HepG2 (cell line): ENCODE measurements around the gene C1orf116. TPM values are rescaled to one million over a fixed set of nuclear protein-coding genes. Genes with fewer than 3 reads are reported as not detected.

Source experiments
- ATAC-seq: fragments of 200-7000 bp; cut with Tn5 transposase; 3 replicates; pipeline ENCODE4 v1.9.1; 2020; ENCODE audit warnings: mild to moderate bottlenecking, moderate library complexity
- BruUV-seq: library from RNA; stranded (reverse); fragments of 400-500 nt; replicated peaks from 2 replicates; lab custom pipeline; 2021; lab: Mats Ljungman, UMichigan
- CTCF ChIA-PET: fragments of 300-600 bp; formaldehyde crosslinking; extraction: SDS; loops from one replicate; lab custom pipeline; 2021; ENCODE audit warnings: low total read pairs, inconsistent platforms, low intra/inter-chr PET ratio; lab: Yijun Ruan, JAX
- POLR2A ChIA-PET: fragments of 350-600 bp; sonication (Branson Sonifier 250); formaldehyde crosslinking; loops from one replicate; lab custom pipeline; 2020; ENCODE audit warnings: antibody characterized with exemption, inconsistent platforms; lab: Yijun Ruan, JAX
- DNase-seq: peaks from one replicate; pipeline ENCODE4 v3.0.0-alpha.2; 2015; ENCODE audit warnings: low spot score
- FAIRE-seq: peaks from 3 replicates; lab custom pipeline; 2011; peaks lifted over from hg19 to GRCh38; lab: Jason Lieb, UNC
- H2AFZ ChIP-seq: one replicate; pipeline ENCODE4 v1.6.1; 2011; ENCODE audit warnings: low read length, inconsistent platforms
- H3K27ac ChIP-seq: fragments of 300-600 bp; 3 replicates; pipeline ENCODE4 v1.8.0; 2011; ENCODE audit warnings: mixed run types, mild to moderate bottlenecking, mixed read lengths, low read length, inconsistent platforms; ENCODE audit not compliant: insufficient read depth; ENCODE audit errors: extremely low read length
- H3K27me3 ChIP-seq, 2 experiments: fragments of 200-600 bp in 1 of 2; 2 replicates in 1 of 2; 3 replicates in 1 of 2; pipeline versions ENCODE4 v1.6.0 to v1.8.0; 2011; ENCODE audit warnings: low read length in 2 of 2, mild to moderate bottlenecking in 2 of 2, moderate library complexity in 2 of 2, inconsistent platforms in 1 of 2; ENCODE audit not compliant: insufficient read depth in 2 of 2, control insufficient read depth in 1 of 2
- H3K36me3 ChIP-seq, 2 experiments: fragments of 200-600 bp in 1 of 2; replicated peaks in 1 of 2; 2 replicates in 1 of 2; 3 replicates in 1 of 2; pipeline versions ENCODE4 v1.5.1 to v1.8.0; 2011; ENCODE audit warnings: low read length in 2 of 2, inconsistent platforms in 1 of 2; ENCODE audit not compliant: insufficient read depth in 2 of 2, control insufficient read depth in 1 of 2
- H3K4me1 ChIP-seq: 2 replicates; pipeline ENCODE4 v1.5.1; 2012; ENCODE audit warnings: low read length, inconsistent platforms; ENCODE audit not compliant: insufficient read depth
- H3K4me2 ChIP-seq: 2 replicates; pipeline ENCODE4 v1.6.0; 2011; ENCODE audit warnings: low read depth, low read length, inconsistent platforms
- H3K4me3 ChIP-seq, 3 experiments: fragments of 200-600 bp in 1 of 3; sonication (generic), shearing (Covaris generic) in 1 of 3; replicated peaks in 1 of 3; 2 replicates each; pipeline ENCODE4 v1.5.1; 2011 to 2016; ENCODE audit warnings: low read length in 3 of 3, inconsistent platforms in 2 of 3, low read depth in 2 of 3, mild to moderate bottlenecking in 2 of 3, control low read depth in 1 of 3, mixed read lengths in 1 of 3; ENCODE audit not compliant: insufficient read depth in 1 of 3
- H3K79me2 ChIP-seq: one replicate; pipeline ENCODE4 v1.6.1; 2011; ENCODE audit warnings: low read length, inconsistent platforms; ENCODE audit not compliant: insufficient read depth
- H3K9ac ChIP-seq: 2 replicates; pipeline ENCODE4 v1.6.0; 2011; ENCODE audit warnings: mild to moderate bottlenecking, low read depth, low read length, inconsistent platforms; ENCODE audit not compliant: insufficient read depth
- H3K9me3 ChIP-seq: 2 replicates; pipeline ENCODE4 v1.5.1; 2012; ENCODE audit warnings: mild to moderate bottlenecking, low read length
- H4K20me1 ChIP-seq: 2 replicates; pipeline ENCODE4 v1.6.0; 2011; ENCODE audit warnings: inconsistent platforms, mild to moderate bottlenecking, low read length, moderate library complexity; ENCODE audit not compliant: insufficient read depth
- ATAD3A ChIP-seq: sonication (generic); formaldehyde crosslinking; IDR thresholded peaks from 2 replicates; pipeline ENCODE4 v1.4.0; 2020; ENCODE audit warnings: missing genetic modification reagents
- CTCF ChIP-seq: sonication (generic); formaldehyde crosslinking; IDR thresholded peaks from 2 replicates; pipeline ENCODE4 v1.5.0; 2020; ENCODE audit warnings: mild to moderate bottlenecking, missing genetic modification reagents, moderate library complexity
- DPF2 ChIP-seq: sonication (generic); formaldehyde crosslinking; IDR thresholded peaks from 2 replicates; pipeline ENCODE4 v1.4.0; 2020; ENCODE audit warnings: mild to moderate bottlenecking, low read depth, missing genetic modification reagents, borderline replicate concordance
- HNRNPL ChIP-seq: fragments of 200-400 bp; formaldehyde crosslinking; IDR thresholded peaks from 2 replicates; pipeline ENCODE4 v1.6.1; 2017; ENCODE audit warnings: mild to moderate bottlenecking, low read depth, low read length
- MIXL1 ChIP-seq: IDR thresholded peaks from 2 replicates; pipeline ENCODE4 v1.6.1; 2016
- RORA ChIP-seq: sonication (generic); formaldehyde crosslinking; IDR thresholded peaks from 2 replicates; pipeline ENCODE4 v1.5.0; 2020; ENCODE audit warnings: mild to moderate bottlenecking, missing genetic modification reagents, moderate library complexity
- TBX2 ChIP-seq: sonication (generic); formaldehyde crosslinking; IDR thresholded peaks from 2 replicates; pipeline ENCODE4 v1.5.0; 2020; ENCODE audit warnings: missing genetic modification reagents, mild to moderate bottlenecking, borderline replicate concordance
- XRCC5 ChIP-seq: fragments of 200-400 bp; formaldehyde crosslinking; optimal IDR thresholded peaks from 2 replicates; pipeline ENCODE3; 2017; ENCODE audit warnings: mild to moderate bottlenecking, low read length
- ZNF232 ChIP-seq: sonication (generic); formaldehyde crosslinking; IDR thresholded peaks from 2 replicates; pipeline ENCODE4 v1.4.0; 2020; ENCODE audit warnings: missing genetic modification reagents, borderline replicate concordance
- ZSCAN29 ChIP-seq: sonication (generic); formaldehyde crosslinking; conservative IDR thresholded peaks from 2 replicates; pipeline ENCODE4 v1.4.0; 2020; ENCODE audit warnings: mild to moderate bottlenecking, missing genetic modification reagents
- WGBS: methylation state at CpG from one replicate; pipeline ENCODE4 v1.1.6; 2017; ENCODE audit warnings: low lambda C conversion rate; 5-methylcytosine and 5-hydroxymethylcytosine counted together
- in situ Hi-C: cut with HindIII; loops from 2 replicates; pipeline ENCODE4 v1.10.0; 2017; ENCODE audit warnings: low pct_unique_long_range_greater_than_20kb; ENCODE audit not compliant: extremely low pct_ligation_motif_present
- intact Hi-C: fragments of 100-400 bp; cut with micrococcal nuclease; formaldehyde crosslinking; loops from one replicate; pipeline ENCODE4 v1.10.0; 2022; ENCODE audit not compliant: unreplicated experiment
- polyA plus RNA-seq, 8 experiments: library from polyadenylated mRNA; depleted of rRNA in 3 of 8; stranded (reverse) in 7 of 8; unstranded in 1 of 8; fragments of >200 nt; fragmentation: Illumina TruSeq in 4 of 8; extraction: Trizol in 4 of 8; gene quantifications; 2 replicates each; pipeline versions ENCODE4 v1.2.1 to v1.2.3, GENCODE V29; 2011 to 2016; ENCODE audit warnings: low read depth in 4 of 8, missing spikeins in 1 of 8, mixed read lengths in 1 of 8; ENCODE audit not compliant: insufficient read depth in 1 of 8
- total RNA-seq, 5 experiments: library from RNA; depleted of rRNA; stranded (reverse); fragments of >200 nt; fragmentation: Illumina TruSeq; extraction: Trizol; gene quantifications; 2 replicates each; pipeline ENCODE4 v1.2.3, GENCODE V29; 2016; ENCODE audit warnings: low read depth in 1 of 5
- TF ChIP-seq, protein P1 (sequence below): sonication (generic); formaldehyde crosslinking; IDR thresholded peaks from 2 replicates; pipeline ENCODE4; 2020; ENCODE audit warnings: missing genetic modification reagents, mild to moderate bottlenecking, borderline replicate concordance

The C1orf116 gene
- total and polyA plus RNA-seq, 2 of the 13 experiments (the other 11 are each of a cell fraction or from before 2014, with no cell fraction given) = 0.51 to 0.95 TPM

DNA sequence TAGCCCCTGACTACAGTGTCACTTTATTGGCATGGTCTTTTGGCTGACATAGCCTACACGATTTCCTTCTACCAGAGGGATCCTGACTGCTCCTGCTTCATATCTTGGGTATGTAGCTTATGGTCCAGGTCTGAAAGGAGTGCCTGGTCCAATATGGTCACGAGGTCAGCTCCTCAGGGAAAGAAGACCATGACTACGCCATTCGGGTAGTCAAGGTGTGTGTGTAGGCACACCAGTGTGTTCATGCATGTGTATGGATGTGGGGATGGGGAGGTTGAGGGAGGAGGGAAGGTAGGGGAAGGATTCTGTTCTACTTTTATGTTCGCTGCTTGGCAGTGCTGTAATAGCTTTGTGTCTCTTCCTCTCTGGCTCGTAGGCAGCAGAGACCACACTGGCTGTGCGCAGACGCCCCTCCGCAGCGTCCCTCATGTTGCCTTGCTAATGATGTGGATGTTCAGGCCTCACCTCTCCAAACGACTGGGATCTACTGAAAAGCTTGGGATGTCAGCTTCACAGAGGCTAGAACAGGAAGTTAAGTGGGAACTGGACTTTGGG lies 46.1 kb upstream of the C1orf116 start:
- Histone ChIP-seq H3K36me3 (no peaks in the 10 kb centered on the region), H3K4me3 (no peak overlapping the region), H3K9ac (no peak overlapping the region), H3K79me2 (no peaks in the 10 kb centered on the region), H3K4me1 (0 out of 2 replicates have a peak, but pooled peaks cover 6% of the 10 kb centered on the region), H3K27me3 (no peaks in the 10 kb centered on the region), H3K9me3 (no peaks in the 10 kb centered on the region), H3K27ac (no peak overlapping the region), H2AFZ (no peak overlapping the region), H3K4me2 (no peak overlapping the region), H4K20me1 (no peaks in the 10 kb centered on the region)
- TF ChIP-seq TBX2 (no peak), ATAD3A (CRISPR knock-in tag) (no peak), HNRNPL (no peak), ZNF232 (no peak)
- ATAC-seq (no peak), FAIRE-seq (no peak), DNase-seq (no peak)
- intact Hi-C loops (loop anchor here (1.0 to 10.0 kb wide), 2 partner anchors 143 to 344 kb away; no protein-coding TSS in a partner anchor), in situ Hi-C loops (loop anchor here (10.0 kb wide), 1 partner anchor 144 kb away; no protein-coding TSS in a partner anchor)
- ChIA-PET POLR2A (no interaction called here), CTCF (interaction anchor here (1.6 to 2.5 kb wide), 3 partner anchors 29 to 143 kb away, joined by 7 to 14 read pairs (median 9); partner anchors contain the start of gene YOD1)
- WGBS = 83% methylated on average over 11 of the region's 11 CpGs
- BruUV-seq = no TSS peak

DNA sequence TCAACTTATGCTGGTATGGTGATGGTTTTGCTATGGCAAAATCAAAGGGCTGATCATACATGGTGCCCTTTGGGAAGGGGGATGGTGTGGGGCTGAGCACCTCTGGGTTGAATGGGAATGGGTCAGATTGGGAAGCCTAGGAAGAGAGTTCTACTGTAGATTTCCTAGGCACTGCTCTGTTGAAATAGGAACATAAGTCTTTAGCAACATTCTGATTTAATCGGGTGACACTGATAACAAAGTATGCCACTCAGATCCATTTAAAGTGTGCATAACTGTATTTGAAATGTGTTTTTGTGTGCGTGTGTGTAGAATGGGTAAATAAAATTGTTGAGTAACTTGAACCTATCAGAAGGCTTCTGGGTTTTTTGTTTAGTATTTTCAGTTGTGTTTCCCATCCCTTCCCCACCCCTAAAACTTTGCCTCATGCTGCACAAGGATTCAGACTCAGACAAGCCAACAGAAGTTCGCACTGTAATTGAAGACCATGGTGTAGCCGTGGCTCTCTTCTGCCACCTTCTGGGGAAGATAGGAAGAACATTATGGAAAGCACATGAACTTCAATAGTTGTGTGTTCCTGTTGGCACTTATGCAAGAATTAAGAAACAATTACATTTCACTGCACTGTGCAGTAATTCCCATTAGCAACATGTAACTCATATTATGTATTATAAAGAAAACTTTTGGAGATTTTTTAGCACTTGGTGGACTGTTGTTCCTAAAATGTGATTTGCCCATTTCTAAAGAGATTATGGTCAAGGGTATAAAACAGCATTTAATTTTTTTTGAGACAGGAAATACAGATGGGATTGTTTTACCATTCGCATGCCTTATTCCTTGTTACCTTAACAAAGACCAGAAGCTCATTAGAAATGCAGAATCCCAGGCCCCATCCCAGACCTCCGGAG lies 45.2 kb upstream of the C1orf116 start:
- intact Hi-C loops (loop anchor here (1.0 to 10.0 kb wide), 4 partner anchors 27 to 343 kb away; no protein-coding TSS in a partner anchor), in situ Hi-C loops (loop anchor here (10.0 kb wide), 1 partner anchor 143 kb away; no protein-coding TSS in a partner anchor)
- no TSS peak for BruUV-seq
- Histone ChIP-seq H3K27me3 (no peaks in the 10 kb centered on the region), H3K27ac (no peak overlapping the region), H3K79me2 (no peaks in the 10 kb centered on the region), H2AFZ (no peak overlapping the region), H3K4me1 (0 out of 2 replicates have a peak, but pooled peaks cover 6% of the 10 kb centered on the region), H3K9me3 (no peaks in the 10 kb centered on the region), H3K36me3 (0 out of 5 replicates have a peak, but pooled peaks cover 0 to 2% of the 10 kb centered on the region in 2 experiments), H3K4me3 (no peak overlapping the region), H3K4me2 (no peak overlapping the region), H3K9ac (no peak overlapping the region), H4K20me1 (no peaks in the 10 kb centered on the region)
- ATAC-seq = peak; percentile 88
- DNase-seq = peak; percentile 71
- ChIA-PET CTCF (interaction anchor here (1.4 to 2.5 kb wide), 4 partner anchors 28 to 328 kb away, joined by 4 to 14 read pairs (median 8); partner anchors contain the start of gene YOD1), POLR2A (interaction anchor here (0.9 kb wide), 1 partner anchor 25 kb away, joined by 3 read pairs; the partner anchor contains the start of gene PFKFB2)
- WGBS = 50% methylated on average over 6 of the region's 6 CpGs
- FAIRE-seq = peak; percentile 92
- peak; percentile 93 for TF ChIP-seq MIXL1 (CRISPR knock-in tag)
- peak; percentile 92 for TF ChIP-seq CTCF (CRISPR knock-in tag)
- no peak for TF ChIP-seq DPF2
- TF ChIP-seq, protein P1, sequence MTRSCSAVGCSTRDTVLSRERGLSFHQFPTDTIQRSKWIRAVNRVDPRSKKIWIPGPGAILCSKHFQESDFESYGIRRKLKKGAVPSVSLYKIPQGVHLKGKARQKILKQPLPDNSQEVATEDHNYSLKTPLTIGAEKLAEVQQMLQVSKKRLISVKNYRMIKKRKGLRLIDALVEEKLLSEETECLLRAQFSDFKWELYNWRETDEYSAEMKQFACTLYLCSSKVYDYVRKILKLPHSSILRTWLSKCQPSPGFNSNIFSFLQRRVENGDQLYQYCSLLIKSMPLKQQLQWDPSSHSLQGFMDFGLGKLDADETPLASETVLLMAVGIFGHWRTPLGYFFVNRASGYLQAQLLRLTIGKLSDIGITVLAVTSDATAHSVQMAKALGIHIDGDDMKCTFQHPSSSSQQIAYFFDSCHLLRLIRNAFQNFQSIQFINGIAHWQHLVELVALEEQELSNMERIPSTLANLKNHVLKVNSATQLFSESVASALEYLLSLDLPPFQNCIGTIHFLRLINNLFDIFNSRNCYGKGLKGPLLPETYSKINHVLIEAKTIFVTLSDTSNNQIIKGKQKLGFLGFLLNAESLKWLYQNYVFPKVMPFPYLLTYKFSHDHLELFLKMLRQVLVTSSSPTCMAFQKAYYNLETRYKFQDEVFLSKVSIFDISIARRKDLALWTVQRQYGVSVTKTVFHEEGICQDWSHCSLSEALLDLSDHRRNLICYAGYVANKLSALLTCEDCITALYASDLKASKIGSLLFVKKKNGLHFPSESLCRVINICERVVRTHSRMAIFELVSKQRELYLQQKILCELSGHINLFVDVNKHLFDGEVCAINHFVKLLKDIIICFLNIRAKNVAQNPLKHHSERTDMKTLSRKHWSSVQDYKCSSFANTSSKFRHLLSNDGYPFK (CRISPR knock-in tag) = no peak
- TF ChIP-seq XRCC5 = peak; percentile 28
- TF ChIP-seq ZSCAN29 (CRISPR knock-in tag) = no peak
- TF ChIP-seq RORA (CRISPR knock-in tag) = no peak
